Body of pancreas (tissue), 4 donors: Measurements from ENCODE around the gene EFS. TPM values are rescaled to one million over a fixed set of nuclear protein-coding genes. Genes with fewer than 3 reads are reported as not detected.

Experiments used
- ATAC-seq: fragments of 150-250 bp; one replicate; pipeline ENCODE4 v1.9.1; 2016
- DNase-seq, 4 donors: peaks; one replicate each; pipeline ENCODE4 v3.0.0-alpha.2; 2019
- H3K27ac ChIP-seq, 4 donors: fragments of 200-600 bp; sonication (generic); 1 replicate in 3 of 4; 2 replicates in 1 of 4; pipeline versions ENCODE4 v1.5.1 to v1.6.1; 2016 to 2019; ENCODE audit warnings: mild to moderate bottlenecking in 1 of 4, mixed read lengths in 1 of 4, moderate library complexity in 1 of 4
- H3K27me3 ChIP-seq, 2 donors: fragments of 200-600 bp; sonication (generic); one replicate each; pipeline ENCODE4 v1.6.0; 2016; ENCODE audit warnings: mild to moderate bottlenecking in 1 of 2
- H3K36me3 ChIP-seq, 2 donors: fragments of 200-600 bp; sonication (generic); replicated peaks in 1 of 2; 2 replicates each; pipeline ENCODE4 v1.5.1; 2016; ENCODE audit warnings: low read depth in 2 of 2; ENCODE audit not compliant: insufficient read depth in 1 of 2
- H3K4me1 ChIP-seq: fragments of 200-600 bp; sonication (generic); one replicate; pipeline ENCODE4 v1.6.0; 2016
- H3K4me3 ChIP-seq, 2 donors: fragments of 200-600 bp; sonication (generic); 1 replicate in 1 of 2; 2 replicates in 1 of 2; pipeline ENCODE4 v1.5.1; 2016 to 2019
- H3K9me3 ChIP-seq, 3 donors: fragments of 200-600 bp; sonication (generic); 1 replicate in 2 of 3; 2 replicates in 1 of 3; pipeline ENCODE4 v1.5.1; 2016
- POLR2A ChIP-seq, 3 donors: fragments of 450-650 bp; IDR thresholded peaks; one replicate each; pipeline ENCODE4 v1.6.1; 2016; ENCODE audit warnings: antibody characterized with exemption in 3 of 3, mild to moderate bottlenecking in 2 of 3
- WGBS, 2 donors: methylation state at CpG; one replicate each; pipeline ENCODE4 v1.1.5; 2017; 5-methylcytosine and 5-hydroxymethylcytosine counted together
- intact Hi-C: fragments of 100-400 bp; cut with DNase I; formaldehyde crosslinking; loops from one replicate; pipeline ENCODE4 v1.15.1; 2023
- total RNA-seq, 2 donors: library from RNA; depleted of rRNA; stranded (reverse); fragments of >200 nt; gene quantifications; one replicate each; pipeline ENCODE4 v1.1.0, GENCODE V29; 2016
- TF ChIP-seq, protein P1 (sequence below), 7 experiments: fragments of 450-650 bp in 4 of 7; fragments of 200-600 bp in 3 of 7; sonication (generic) in 3 of 7; IDR thresholded peaks; one replicate each; pipeline ENCODE4 v1.5.1; 2016 to 2019; ENCODE audit warnings: antibody characterized with exemption in 7 of 7

The EFS gene
- total RNA-seq, 2 donors from 2014 or later: 0.99 to 1.3 TPM

DNA sequence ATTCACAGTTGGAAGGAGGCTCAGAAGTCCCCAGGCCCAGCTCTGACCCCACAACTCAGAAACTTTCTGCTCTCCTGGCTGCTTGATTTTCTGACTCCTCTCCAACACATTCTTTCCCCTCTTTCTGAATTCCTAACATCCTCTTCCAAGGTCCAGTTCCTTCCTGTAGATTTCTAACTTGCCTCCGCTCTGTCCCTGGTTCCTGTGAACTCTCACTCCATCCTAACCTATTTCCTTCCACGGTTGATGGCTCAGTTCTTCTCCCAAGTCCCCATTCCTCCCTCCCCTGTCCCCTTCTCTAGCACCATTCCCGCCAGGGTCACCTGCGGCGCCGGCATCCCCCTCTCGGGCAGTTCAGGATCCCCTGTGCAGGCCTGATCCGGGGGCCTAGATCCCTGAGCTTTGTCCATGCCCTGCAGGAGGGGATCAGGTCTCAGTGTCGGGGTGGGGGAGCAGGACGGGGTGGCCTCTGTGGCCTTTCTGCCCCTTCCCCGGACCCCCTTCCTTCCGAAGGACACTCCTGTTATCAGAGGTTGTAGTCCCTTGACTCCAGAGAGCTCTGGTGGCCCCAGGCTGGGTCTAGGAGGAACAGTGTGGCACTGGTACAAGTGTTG is 6.3 kb downstream of the EFS start:
- DNase-seq (no peak), ATAC-seq (no peak)
- Histone ChIP-seq H3K4me3 (no peak overlapping the region), H3K4me1 (no peaks in the 10 kb centered on the region), H3K36me3 (no peaks in the 10 kb centered on the region), H3K9me3 (no peaks in the 10 kb centered on the region), H3K27me3 (no peaks in the 10 kb centered on the region), H3K27ac (no peak overlapping the region)
- TF ChIP-seq, protein P1, sequence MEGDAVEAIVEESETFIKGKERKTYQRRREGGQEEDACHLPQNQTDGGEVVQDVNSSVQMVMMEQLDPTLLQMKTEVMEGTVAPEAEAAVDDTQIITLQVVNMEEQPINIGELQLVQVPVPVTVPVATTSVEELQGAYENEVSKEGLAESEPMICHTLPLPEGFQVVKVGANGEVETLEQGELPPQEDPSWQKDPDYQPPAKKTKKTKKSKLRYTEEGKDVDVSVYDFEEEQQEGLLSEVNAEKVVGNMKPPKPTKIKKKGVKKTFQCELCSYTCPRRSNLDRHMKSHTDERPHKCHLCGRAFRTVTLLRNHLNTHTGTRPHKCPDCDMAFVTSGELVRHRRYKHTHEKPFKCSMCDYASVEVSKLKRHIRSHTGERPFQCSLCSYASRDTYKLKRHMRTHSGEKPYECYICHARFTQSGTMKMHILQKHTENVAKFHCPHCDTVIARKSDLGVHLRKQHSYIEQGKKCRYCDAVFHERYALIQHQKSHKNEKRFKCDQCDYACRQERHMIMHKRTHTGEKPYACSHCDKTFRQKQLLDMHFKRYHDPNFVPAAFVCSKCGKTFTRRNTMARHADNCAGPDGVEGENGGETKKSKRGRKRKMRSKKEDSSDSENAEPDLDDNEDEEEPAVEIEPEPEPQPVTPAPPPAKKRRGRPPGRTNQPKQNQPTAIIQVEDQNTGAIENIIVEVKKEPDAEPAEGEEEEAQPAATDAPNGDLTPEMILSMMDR (IDR thresholded peaks at IDR 0.05): no peak
- TF ChIP-seq POLR2A (IDR thresholded peaks at IDR 0.05): no peak
- WGBS, 2 donors: 83 to 87% methylated on average over 11 to 12 of the region's 12 CpGs
- intact Hi-C loops: no loop called here

DNA sequence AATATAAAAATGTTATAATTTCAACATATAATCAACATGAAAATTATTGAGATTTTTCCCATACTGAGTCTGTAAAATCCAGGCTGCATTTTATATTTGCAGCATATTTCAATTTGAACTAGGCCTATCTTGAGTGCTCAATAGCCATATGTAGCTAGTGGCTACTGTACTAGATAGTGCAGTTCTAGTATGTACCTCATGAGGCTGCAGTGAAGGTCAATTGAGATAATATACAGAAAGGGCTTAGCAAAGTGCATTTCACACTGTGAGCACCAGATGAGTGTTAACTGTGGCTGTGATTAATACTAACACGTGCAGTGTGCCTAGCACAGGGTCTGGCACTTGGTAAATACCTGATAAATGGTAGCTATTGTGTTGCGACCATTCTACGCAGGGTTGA is 6.9 kb downstream of the EFS start:
- no peak for ATAC-seq
- Histone ChIP-seq H3K4me3 (no peak overlapping the region), H3K4me1 (peaks cover under 1% of the 10 kb centered on the region), H3K36me3 (no peaks in the 10 kb centered on the region), H3K27ac (no peak overlapping the region), H3K27me3 (no peaks in the 10 kb centered on the region), H3K9me3 (no peaks in the 10 kb centered on the region)
- TF ChIP-seq, protein P1 (IDR thresholded peaks at IDR 0.05): no peak
- no peak for TF ChIP-seq POLR2A (IDR thresholded peaks at IDR 0.05)
- WGBS, 2 donors: 68 to 71% methylated on average over 3 of the region's 3 CpGs
- DNase-seq: no peak
- intact Hi-C loops: no loop called here

DNA sequence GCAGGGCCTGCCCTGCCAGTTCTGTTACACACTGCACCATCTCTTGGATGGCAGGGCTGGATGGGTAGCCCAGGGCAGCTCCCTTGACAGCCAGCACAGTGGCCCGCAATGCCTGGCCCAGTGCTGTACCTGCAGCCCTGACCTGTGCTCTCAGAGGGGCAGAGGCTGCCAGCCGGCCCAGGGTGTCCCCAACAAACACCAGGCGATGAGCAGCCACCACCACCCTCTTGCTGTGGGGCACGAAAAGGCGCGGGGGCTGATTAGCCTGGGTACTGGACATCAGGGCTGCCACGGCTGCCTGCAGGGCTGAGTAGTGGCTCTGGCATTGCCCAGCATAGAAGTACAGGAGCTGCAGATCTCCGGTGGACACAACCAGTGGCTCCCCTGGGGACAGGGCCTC is 7.7 kb downstream of the EFS start:
- H3K9me3 ChIP-seq: no peaks in the 10 kb centered on the region
- no peaks in the 10 kb centered on the region for H3K36me3 ChIP-seq
- peaks cover 8% of the 10 kb centered on the region for H3K4me1 ChIP-seq
- DNase-seq (no peak), ATAC-seq (no peak)
- intact Hi-C loops: no loop called here
- TF ChIP-seq POLR2A (IDR thresholded peaks at IDR 0.05): no peak
- TF ChIP-seq, protein P1 (IDR thresholded peaks at IDR 0.05): no peak
- 90% methylated on average over 5 to 8 of the region's 8 CpGs for WGBS, 2 donors
- H3K27me3 ChIP-seq: no peaks in the 10 kb centered on the region
- no peak overlapping the region for H3K4me3 ChIP-seq
- H3K27ac ChIP-seq: no peak overlapping the region

DNA sequence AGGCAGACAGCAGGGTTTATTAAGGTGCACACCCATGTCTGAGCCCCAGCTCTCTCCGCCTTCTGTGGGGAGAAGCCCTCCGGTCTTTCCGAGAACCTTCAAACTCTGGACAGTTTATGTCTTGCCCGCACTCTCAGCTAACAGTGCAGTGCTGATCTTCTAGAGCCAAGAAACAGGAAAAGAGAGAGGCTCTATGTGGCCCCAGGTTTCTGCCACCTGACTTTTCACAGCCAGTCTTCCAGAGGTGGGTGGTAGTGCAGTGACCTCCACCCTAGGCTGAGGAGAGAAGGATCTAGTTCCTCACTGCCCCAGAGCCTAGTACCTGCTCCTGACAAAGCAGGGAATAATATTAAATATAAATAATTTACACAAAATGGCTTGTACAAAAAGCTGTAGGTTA is 8.3 kb downstream of the EFS start:
- Histone ChIP-seq H3K4me3 (no peak overlapping the region), H3K27me3 (no peaks in the 10 kb centered on the region), H3K9me3 (no peaks in the 10 kb centered on the region), H3K4me1 (peaks cover 14% of the 10 kb centered on the region), H3K36me3 (no peaks in the 10 kb centered on the region), H3K27ac (no peak overlapping the region)
- no peak for TF ChIP-seq POLR2A (IDR thresholded peaks at IDR 0.05)
- TF ChIP-seq, protein P1 (IDR thresholded peaks at IDR 0.05): no peak
- ATAC-seq: no peak
- intact Hi-C loops: no loop called here
- WGBS, 2 donors: 83 to 91% methylated on average over 4 of the region's 4 CpGs
- DNase-seq: no peak

DNA sequence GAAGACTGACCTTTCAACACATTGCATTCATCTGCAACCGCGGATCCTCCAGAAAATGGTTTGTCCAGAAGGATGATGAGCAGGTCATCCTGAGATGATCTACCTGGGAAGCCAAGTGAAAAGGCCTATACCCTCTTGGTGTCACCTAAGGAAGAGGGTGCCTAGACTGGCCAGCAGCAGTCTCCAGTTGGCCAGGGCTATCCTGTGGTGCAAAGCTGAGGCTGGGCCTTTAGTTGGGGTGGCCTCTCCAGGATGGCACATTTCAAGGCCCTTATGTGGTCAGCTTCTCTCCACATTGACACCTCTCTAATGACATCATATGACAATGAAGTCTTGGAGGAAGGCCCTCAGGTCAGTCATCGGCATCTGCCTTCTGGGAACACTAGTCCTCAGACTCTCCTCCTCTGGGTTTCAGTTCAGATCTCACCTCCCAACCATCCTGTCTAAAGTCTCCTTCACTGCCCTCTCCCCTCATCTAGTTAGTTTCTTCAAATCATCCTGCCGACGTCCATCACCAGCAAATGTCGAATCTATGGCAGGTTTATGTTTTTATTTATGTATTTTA is 9.0 kb downstream of the EFS start:
- Histone ChIP-seq H3K36me3 (no peaks in the 10 kb centered on the region), H3K4me3 (no peak overlapping the region), H3K27me3 (no peaks in the 10 kb centered on the region), H3K27ac (no peak overlapping the region), H3K9me3 (no peaks in the 10 kb centered on the region), H3K4me1 (peaks cover 16% of the 10 kb centered on the region)
- ATAC-seq (no peak), DNase-seq (no peak)
- intact Hi-C loops: no loop called here
- 69 to 76% methylated on average over 6 of the region's 6 CpGs for WGBS, 2 donors
- TF ChIP-seq, protein P1 (IDR thresholded peaks at IDR 0.05): no peak
- TF ChIP-seq POLR2A (IDR thresholded peaks at IDR 0.05): no peak
